Activated T-cell treated with anti-CD3 and anti-CD28 coated beads, Interleukin-2, amount 50 U/mL, for 48 hours (primary cell): ENCODE data around the gene KANSL1L.
A peak's percentile ranks its signal among the peaks of the same experiment; 100 is the strongest.
"Not testable (repeated sequence)": the region's sequence is repeated elsewhere in the genome, so short reads cannot be mapped to it uniquely, and the experiment has no call there.

ENCODE experiments used
- DNase-seq, 2 experiments: peaks; one replicate each; pipeline ENCODE4 v3.0.0-alpha.2; 2020

The KANSL1L gene

GRCh38 chr2:210177769-210178168 is 6.6 kb upstream of the KANSL1L start:
- no peak for DNase-seq

GRCh38 chr2:210177115-210177514 is 5.9 kb upstream of the KANSL1L start:
- not testable (repeated sequence) for DNase-seq

DNA sequence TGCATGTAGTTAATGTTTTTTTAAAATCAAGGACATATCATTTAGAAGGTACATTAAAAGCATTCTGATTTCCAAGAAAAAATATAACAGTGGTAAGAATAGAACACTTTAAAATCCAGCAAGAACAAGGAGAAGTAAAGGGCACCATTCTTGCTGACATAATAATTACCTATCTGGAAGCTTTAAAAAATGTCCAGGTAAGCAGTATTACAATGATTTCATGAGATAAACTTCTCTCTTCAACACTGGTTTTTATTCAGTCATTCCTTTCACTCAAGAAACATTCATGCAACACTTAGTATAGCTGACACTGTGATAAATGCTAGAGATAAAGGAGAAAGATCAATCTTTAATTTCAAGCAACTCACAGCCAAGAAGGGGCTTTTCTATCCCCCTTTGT is 2.9 kb upstream of the KANSL1L start:
- DNase-seq: no peak

- DNase-seq: no peak
Observed at GRCh38 chr2:210172219-210172575, 988 bp upstream of the KANSL1L start.

DNA sequence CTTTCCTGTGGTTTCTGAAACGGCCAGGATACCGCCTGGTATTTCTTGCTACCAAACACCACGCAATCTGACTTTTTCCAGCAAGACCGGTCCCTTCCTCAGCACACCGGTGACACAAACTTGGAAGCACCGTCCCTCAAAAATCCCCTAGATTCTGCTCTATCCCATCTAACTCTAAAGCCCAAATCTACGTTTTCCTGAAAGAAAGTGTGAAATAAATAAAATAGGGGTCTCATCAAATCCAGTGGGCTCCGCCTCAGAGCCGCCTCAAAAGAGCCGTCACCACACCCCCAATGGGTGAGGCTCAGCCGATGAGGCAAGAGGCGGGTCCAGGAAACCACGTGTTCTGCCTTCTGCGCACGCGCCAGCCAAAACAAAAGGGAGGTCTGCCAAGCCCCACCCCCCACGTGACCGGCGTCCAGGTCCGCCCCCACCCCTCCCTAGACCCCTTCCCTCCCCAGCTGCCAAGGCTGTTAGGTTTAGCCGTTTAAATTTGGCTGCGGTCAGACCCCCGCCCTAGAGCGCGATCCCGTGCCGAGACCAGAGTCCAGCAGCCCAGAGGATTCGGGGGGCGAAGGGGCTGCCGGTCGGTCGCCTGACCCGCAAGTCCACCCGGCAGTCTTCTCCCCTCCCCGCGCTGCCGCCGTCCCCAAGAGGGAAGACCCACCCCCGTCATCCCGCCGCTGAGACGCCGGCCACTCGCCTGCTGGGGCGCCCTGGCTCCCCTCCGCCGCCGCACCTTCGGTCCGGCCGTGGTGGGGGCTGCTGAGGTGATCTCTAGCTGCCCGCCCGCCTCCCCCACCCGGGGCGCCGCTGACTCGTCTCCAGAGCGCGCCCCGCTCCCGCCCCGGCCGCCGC is 534 bp downstream of the KANSL1L start:
- DNase-seq: peak; percentile 96 to 98

DNA sequence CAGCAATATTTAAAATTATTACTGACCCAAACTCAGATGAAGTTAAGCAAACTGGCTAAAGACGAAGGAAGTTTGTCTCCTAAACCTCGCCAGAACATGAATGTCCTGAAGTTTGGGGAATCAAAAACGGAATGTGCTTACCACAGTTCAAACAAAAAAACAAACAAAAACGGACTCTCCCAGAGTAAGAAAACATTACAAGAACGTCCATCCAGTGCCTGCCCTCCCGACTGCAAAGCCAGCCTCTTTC is 1.1 kb downstream of the KANSL1L start:
- no peak for DNase-seq

- no peak for DNase-seq
Observed at GRCh38 chr2:210169516-210170195, 1.6 kb downstream of the KANSL1L start.

GRCh38 chr2:210167227-210167626 is 4.0 kb downstream of the KANSL1L start:
- DNase-seq: no peak

DNA sequence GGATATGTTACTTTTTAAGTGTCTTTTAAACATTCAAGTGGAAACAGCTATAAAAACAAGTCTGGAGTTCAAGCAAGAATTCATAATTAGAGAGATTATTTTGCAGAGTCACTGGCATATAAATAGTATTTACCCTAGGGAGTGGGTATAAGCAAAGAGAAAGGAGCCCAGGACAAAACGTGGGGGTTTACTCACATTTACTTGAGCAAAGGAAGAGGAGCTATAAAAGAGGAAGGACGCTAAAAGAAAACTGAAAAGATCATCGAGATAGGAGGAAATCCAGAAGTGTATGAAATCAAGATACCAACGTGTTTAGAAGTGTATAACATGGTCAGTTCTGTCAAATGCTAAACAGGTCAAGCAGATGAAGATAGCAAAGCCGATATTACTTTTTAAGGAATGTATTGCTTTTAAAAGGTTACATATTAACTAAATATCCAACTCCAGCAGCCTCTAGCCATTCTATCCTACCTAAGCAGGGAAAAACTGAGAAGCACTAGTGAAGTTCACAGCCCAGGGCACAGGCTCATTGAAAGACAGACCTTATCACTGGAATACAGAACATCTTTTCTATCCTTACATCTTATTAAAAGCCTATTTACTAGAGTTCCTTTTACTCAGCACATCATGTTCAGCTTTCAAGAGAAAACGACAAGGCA is 8.6 kb downstream of the KANSL1L start:
- no peak for DNase-seq

DNA sequence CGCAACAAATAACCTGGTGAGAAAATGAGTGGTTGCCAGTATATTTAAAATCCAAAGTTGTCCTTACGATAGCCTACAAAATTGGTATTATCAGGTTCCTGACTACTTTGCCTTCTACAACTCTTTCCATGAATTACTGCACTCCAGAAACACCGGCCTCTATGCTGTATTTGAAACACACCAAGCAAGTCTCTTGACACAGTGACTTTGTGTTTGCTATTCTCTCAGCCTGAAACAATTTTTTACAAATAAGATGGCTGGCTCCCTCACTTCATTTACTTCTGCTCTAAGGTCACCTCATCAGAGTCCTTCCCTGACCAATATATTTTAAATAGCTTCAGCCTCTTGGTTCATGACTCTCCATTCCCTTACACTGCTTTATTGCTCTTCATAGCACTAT is 12.2 kb downstream of the KANSL1L start:
- no peak for DNase-seq

DNA sequence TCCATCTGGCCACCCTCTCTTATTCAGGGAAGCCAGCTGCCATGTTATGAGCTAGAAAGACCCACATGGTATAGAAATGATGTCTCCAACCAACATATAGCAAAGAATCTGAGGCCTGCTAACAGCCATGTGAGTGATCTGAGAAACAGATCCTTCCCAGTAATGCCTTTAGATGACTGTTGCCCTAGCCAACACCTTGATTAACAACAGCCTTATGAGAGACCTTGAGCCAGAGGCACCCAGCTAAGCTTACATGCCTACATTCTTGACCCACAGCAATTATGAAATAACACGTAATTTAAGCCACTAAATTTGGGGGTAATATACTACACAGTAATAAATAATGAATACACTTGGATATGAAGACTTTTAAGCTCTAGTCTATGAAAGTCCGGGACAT is 13.0 kb downstream of the KANSL1L start:
- no peak for DNase-seq

DNA sequence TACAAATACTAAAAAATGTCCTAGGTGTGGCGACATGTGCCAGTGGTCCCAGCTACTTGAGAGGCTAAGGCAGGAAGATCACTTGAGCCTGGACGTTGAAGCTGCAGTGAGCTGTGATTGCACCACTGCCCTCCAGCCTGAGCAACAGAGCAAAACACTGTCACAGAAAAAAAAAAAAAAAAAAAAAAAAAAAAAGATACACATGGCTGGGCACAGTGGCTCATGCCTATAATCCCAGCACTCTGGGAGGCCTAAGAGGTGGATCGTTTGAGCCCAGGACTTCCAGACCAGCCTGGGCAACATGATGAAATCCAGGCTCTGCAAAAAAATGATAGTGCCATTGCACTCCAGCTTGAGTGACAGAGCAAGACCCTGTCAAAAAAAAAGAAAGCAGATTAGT is 13.7 kb downstream of the KANSL1L start:
- no peak for DNase-seq

- DNase-seq: no peak
Observed at GRCh38 chr2:210147614-210148013, 23.6 kb downstream of the KANSL1L start.

DNA sequence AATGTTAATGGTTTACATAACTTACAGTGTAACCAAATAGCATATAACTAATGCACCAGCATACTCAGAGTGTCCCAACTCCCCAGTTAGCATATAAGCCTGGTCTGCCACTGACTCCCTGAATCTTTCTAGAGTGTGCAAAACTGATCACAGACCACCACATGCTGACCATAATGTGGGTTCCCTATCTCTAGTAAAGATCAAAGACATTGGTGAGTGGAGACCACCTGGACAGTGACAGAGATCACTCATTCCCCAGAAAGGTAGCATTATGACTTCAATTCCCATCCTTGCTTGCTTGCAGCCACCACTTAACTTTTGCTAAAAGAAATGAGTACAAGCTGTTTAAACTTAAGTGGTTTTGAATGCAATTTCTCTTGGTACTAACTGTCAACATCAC is 39.0 kb downstream of the KANSL1L start:
- no peak for DNase-seq

- no peak for DNase-seq
Observed at GRCh38 chr2:210128961-210129360, 42.2 kb downstream of the KANSL1L start.

- no peak for DNase-seq
Observed at GRCh38 chr2:210113614-210114235, 57.5 kb downstream of the KANSL1L start.

DNA sequence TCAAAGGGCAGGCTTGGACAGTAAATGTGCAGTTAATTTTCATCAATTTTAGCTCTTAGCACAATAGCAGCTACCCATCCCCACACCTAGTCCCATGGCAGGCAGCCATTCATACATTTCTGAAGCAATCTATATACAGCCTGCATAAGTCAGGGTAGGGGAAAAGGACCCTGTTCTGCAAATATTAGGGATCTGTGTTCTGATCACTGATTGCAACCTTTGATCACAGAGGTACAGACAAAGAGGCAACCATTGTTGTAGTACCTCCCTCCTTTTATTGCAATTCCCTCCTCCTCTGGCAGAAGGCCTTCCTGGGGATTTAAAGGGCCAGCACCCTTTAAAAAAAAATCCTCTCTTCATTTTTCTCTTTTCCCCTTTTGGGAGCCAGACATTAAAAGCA is 58.3 kb downstream of the KANSL1L start:
- no peak for DNase-seq

DNA sequence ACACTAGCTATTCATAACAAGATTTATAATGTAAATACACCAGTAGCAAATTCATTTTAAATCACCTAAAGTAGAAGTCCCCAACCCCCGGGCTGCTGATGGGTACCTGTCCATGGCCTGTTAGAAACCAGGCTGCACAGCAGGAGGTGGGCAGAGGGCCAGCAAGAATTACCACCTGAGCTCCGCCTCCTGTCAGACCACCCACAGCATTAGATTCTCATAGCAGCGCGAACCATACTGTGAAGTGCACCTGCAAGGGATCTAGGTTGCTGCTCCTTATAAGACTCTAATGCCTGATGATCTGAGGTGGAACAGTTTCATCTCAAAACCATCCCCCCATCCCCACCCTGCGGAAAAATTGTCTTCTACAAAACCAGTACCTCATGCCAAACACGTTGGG is 71.3 kb downstream of the KANSL1L start:
- no peak for DNase-seq

DNA sequence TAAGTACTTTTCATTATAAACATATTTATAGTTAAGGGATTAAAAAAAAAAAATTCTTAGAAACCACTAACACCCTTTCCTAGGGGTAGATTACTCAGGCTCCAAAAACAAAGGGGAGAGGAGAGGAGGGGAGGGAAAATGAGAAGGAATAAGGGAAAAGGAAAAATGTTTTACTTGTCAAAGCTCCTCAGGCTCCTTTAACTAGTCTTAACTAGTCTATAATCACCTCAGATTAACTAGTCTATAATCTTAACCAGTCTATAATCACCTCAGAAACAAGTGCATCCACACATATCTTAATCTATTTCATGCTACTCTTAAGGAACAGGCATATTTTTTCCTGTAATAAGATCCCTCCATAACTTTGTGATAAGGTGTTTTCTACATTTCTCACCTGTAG is 76.4 kb downstream of the KANSL1L start:
- no peak for DNase-seq

GRCh38 chr2:210092791-210093190 is 78.4 kb downstream of the KANSL1L start:
- DNase-seq: no peak

DNA sequence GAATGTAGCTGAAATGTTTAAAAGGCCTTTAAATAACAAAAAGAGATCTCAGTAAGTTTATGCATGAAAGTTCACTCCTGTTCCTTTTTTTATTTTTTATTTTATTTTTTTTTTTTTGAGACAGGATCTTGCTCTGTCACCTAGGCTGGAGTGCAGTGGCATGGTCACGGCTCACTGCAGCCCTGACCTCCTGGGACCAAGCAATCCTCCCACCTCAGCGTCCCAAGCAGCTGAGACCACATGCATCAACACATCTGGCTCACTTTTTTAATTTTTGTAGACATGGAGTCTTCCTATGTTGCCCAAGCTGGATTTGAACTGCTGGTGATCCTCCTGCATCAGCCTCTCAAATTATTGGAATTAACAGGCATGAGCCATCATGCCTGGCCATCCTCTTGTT is 84.3 kb downstream of the KANSL1L start:
- DNase-seq: no peak

GRCh38 chr2:210086292-210086691 is 84.9 kb downstream of the KANSL1L start:
- DNase-seq: no peak

- DNase-seq: no peak
Observed at GRCh38 chr2:210072922-210073509, 98.2 kb downstream of the KANSL1L start.

- no peak for DNase-seq
Observed at GRCh38 chr2:210072493-210072892, 98.7 kb downstream of the KANSL1L start.
